Tibial artery (tissue), 4 donors: ENCODE data around the gene EXOC6B.

Experiments used
- DNase-seq, 2 donors: peaks; one replicate each; pipeline ENCODE4 v3.0.0-alpha.2; 2019
- H3K27ac ChIP-seq, 2 donors: fragments of 200-600 bp; sonication (generic) in 1 of 2; 1 replicate in 1 of 2; 2 replicates in 1 of 2; pipeline ENCODE4 v1.5.1; 2018 to 2019; ENCODE audit warnings: mild to moderate bottlenecking in 1 of 2
- H3K27me3 ChIP-seq, 2 donors: fragments of 200-600 bp; sonication (generic) in 1 of 2; one replicate each; pipeline versions ENCODE4 v1.5.1 to v1.6.0; 2016 to 2019
- H3K36me3 ChIP-seq, 3 donors: fragments of 200-600 bp; sonication (generic) in 2 of 3; one replicate each; pipeline ENCODE4 v1.5.1; 2016 to 2019; ENCODE audit warnings: mild to moderate bottlenecking in 2 of 3
- H3K4me1 ChIP-seq, 4 donors: fragments of 200-600 bp; sonication (generic) in 2 of 4; 1 replicate in 3 of 4; 2 replicates in 1 of 4; pipeline ENCODE4 v1.5.1; 2016 to 2019
- H3K4me3 ChIP-seq, 2 donors: fragments of 200-600 bp; sonication (generic) in 1 of 2; 1 replicate in 1 of 2; 2 replicates in 1 of 2; pipeline ENCODE4 v1.5.1; 2018 to 2019; ENCODE audit warnings: mild to moderate bottlenecking in 2 of 2
- H3K9me3 ChIP-seq, 3 donors: fragments of 200-600 bp; sonication (generic) in 1 of 3; one replicate each; pipeline ENCODE4 v1.5.1; 2016 to 2019
- CTCF ChIP-seq, 2 experiments: fragments of 200-600 bp in 1 of 2; fragments of 450-650 bp in 1 of 2; IDR thresholded peaks; one replicate each; pipeline ENCODE4 v1.5.1; 2017 to 2019; ENCODE audit warnings: antibody characterized with exemption in 2 of 2, mild to moderate bottlenecking in 1 of 2, moderate library complexity in 1 of 2
- intact Hi-C: fragments of 100-400 bp; cut with DNase I; formaldehyde crosslinking; loops from one replicate; pipeline ENCODE4 v1.15.0; 2023; ENCODE audit warnings: low total_unique reads

The EXOC6B gene

DNA sequence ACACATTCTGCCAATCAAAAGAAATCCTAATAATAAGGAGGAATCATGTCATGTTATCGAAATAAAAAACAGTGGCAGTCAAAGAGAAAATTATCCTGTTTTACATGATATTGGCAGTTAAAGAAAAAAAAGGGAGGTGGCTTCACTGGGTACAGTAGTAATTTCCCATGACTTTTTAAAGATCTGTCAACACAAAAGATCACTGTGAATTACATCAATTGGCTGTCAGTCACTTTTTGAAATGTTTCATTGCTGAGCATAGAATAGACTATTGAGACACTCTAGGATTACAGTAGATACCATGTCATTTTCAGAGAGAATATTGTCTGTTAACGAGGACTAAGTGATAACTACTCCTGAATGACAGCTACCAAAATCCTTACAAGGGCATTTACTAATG is 342.5 kb downstream of the EXOC6B start:
- intact Hi-C loops: no loop called here
- H3K27me3 ChIP-seq: no peaks in the 10 kb centered on the region

GRCh38 chr2:72475246-72475645 is 350.6 kb downstream of the EXOC6B start:
- Histone ChIP-seq H3K4me1 (no peaks in the 10 kb centered on the region), H3K4me3 (no peak overlapping the region), H3K27ac (no peak overlapping the region), H3K27me3 (no peaks in the 10 kb centered on the region), H3K36me3 (peaks cover 8 to 28% (median 20%) of the 10 kb centered on the region in 3 donors), H3K9me3 (peaks cover 0 to 5% (median 0%) of the 10 kb centered on the region in 3 donors)
- intact Hi-C loops: no loop called here
- TF ChIP-seq CTCF (IDR thresholded peaks at IDR 0.05): no peak
- peak in 1 of 2 donors; percentile 34 for DNase-seq

More for the DNA sequence above, 342.5 kb downstream of the EXOC6B start:
- Histone ChIP-seq H3K27ac (no peak overlapping the region), H3K4me1 (no peaks in the 10 kb centered on the region), H3K36me3 (peaks cover 12 to 15% (median 15%) of the 10 kb centered on the region in 3 donors), H3K4me3 (no peak overlapping the region), H3K9me3 (no peaks in the 10 kb centered on the region)
- TF ChIP-seq CTCF (IDR thresholded peaks at IDR 0.05): no peak
- DNase-seq: no peak

DNA sequence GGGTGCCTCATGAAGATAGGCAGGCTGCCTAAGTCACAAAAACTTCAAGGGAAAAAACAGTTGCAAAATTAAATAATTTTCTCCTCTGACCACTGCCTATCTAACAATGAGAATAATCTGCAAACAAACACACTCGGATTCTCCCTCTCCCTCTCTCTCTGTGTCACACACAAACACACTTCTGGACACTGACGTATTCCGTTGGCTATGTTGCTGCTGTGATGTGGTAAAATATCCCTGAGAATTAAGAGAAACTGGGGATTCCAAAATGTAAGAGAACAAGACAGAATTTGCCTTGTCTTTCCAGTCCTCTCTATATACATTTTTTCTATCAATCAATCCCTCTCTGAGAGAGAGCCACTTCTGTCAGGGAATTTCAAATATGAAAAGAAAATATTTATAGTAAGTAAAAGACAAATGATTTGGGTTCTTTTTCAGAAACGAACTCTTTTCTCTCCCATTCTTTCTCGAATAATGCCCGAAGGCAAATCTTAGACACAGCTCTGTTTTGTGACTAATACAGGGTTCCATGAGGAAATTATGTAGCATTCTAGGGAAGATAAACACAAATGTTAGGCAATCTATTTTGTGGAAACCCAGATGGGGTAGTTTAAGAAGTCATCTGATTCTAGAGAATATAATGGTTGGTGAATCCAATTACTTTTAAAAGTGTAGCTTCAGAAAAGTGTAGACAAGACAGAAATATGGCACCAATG is 367.9 kb downstream of the EXOC6B start:
- Histone ChIP-seq H3K27me3 (no peaks in the 10 kb centered on the region), H3K36me3 (peaks cover 4 to 19% (median 6%) of the 10 kb centered on the region in 3 donors), H3K27ac (no peak overlapping the region), H3K9me3 (peaks cover 0 to 14% (median 0%) of the 10 kb centered on the region in 3 donors), H3K4me3 (no peak overlapping the region), H3K4me1 (no peaks in the 10 kb centered on the region)
- no peak for TF ChIP-seq CTCF (IDR thresholded peaks at IDR 0.05)
- no peak for DNase-seq
- intact Hi-C loops: no loop called here

GRCh38 chr2:72454189-72454588 is 371.6 kb downstream of the EXOC6B start:
- no peak for TF ChIP-seq CTCF (IDR thresholded peaks at IDR 0.05)
- intact Hi-C loops: no loop called here
- Histone ChIP-seq H3K36me3 (peaks cover 0 to 4% (median 4%) of the 10 kb centered on the region in 3 donors), H3K4me3 (no peak overlapping the region), H3K27me3 (no peaks in the 10 kb centered on the region), H3K27ac (no peak overlapping the region), H3K4me1 (no peaks in the 10 kb centered on the region), H3K9me3 (no peaks in the 10 kb centered on the region)
- DNase-seq: no peak

DNA sequence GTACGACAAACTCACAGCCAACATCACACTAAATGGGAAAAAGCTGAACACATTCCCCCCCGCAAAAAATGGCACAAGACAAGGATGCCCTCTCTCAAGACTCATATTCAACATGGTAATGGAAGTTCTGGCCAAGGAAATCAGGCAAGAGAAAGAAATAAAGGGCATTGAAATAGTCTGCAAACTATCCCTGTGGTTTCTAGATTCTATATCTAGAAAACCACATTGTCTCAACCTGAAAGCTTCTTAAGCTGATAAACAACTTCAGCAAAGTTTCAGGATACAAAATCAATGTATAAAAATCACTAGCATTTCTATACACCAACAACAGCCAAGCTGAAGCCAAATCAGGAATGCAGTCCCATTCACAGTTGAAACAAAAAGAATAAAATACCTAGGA is 383.6 kb downstream of the EXOC6B start:
- intact Hi-C loops: no loop called here
- no peak for TF ChIP-seq CTCF (IDR thresholded peaks at IDR 0.05)
- no peak for DNase-seq

More for the DNA sequence above, 383.6 kb downstream of the EXOC6B start:
- Histone ChIP-seq H3K27ac (no peak overlapping the region), H3K9me3 (no peaks in the 10 kb centered on the region), H3K27me3 (no peaks in the 10 kb centered on the region), H3K4me3 (no peak overlapping the region), H3K36me3 (no peaks in the 10 kb centered on the region), H3K4me1 (no peaks in the 10 kb centered on the region)
